Occipital lobe (tissue), 2 donors: ENCODE results near the gene MFSD2A. TPM values are rescaled to one million over a fixed set of nuclear protein-coding genes. Genes with fewer than 3 reads are reported as not detected.
"Not testable (repeated sequence)": the region's sequence is repeated elsewhere in the genome, so short reads cannot be mapped to it uniquely, and the experiment has no call there.

Experiments
- DNase-seq: peaks from one replicate; lab custom pipeline; 2025; lab: John Stamatoyannopoulos, UW
- total RNA-seq: library from RNA; depleted of rRNA; stranded (reverse); fragments of >200 nt; gene quantifications from one replicate; pipeline ENCODE4 v1.2.3, GENCODE V29; 2014

Gene MFSD2A
- total RNA-seq, 1 donor from 2014 or later: 18.4 TPM

DNA sequence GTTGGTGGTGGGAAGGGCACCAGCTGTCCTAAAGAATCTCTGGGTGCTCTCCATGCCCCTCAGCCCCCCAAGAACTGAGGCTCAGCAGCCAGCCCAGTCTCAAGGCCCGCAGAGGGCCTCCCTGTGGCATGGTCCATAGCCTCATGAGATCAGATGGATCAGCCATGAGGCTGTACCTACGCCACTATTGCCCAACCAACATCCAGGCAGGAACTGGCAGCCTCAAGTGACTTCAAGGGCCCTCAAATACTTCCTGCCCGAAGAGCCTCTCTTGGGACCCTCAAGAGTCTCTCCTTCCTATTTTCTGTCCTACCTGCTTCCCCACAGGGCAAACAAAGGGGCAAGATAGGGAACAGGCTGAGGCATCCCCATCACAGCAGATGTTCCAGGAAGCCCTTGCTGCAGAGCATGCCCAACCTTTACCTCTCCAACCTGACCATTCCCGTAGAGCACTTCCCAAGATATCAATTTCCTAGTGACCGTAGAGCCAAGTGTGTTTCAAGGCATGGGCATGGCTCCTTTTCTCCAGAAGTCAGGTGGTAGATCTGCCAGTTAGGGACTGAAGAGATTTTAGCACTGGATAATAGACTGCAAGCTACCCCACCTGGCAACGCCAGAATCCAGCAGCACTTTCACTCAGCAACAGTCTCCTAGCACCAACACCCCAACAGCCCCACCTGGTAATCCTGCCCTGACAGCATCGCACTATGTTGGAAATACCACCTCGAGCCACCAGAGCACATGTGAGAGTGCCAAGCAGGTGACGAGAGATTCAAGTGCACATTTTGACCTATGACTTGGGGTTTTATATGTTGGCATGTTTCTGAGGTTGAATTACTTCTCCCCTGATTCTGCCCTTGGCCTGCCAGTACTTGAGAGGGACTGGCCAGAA, 13.7 kb upstream of the MFSD2A start:
- DNase-seq: no peak

DNA sequence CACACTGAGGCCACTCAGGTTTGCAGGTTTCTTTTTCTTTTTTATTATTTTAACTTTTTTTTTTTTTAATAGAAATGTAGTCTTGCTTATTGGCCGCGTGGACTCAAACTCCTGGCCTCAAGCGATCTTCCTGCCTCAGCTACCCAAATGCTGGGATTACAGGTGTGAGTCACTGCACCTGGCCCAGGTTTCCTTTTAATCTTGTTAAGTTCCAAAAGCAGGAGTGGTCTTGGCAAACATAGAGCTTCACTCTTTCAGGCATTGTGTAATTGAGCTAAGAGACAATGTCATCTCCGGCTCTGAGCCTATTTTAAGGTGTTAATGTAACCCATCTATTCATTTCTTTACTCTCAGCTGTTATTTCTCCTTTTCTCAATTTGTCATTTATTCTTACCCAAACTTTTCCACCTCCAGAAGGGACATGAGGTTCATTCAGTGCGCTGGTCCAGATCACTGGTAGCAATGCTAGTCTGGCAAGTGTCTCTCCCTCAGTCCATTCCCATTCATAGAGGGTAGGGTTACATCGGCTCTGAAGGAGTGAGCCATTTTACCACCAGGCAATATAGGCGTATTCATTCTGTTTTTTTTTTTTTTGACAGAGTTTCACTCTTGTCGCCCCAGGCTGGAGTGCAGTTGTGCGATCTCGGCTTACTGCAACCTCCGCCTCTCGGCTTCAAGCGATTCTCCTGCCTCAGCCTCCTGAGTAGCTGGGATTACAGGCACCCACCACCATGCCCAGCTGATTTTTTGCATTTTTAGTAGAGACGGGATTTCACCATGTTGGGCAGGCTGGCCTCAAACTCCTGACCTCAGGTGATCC, 11.3 kb upstream of the MFSD2A start:
- no peak for DNase-seq

DNA sequence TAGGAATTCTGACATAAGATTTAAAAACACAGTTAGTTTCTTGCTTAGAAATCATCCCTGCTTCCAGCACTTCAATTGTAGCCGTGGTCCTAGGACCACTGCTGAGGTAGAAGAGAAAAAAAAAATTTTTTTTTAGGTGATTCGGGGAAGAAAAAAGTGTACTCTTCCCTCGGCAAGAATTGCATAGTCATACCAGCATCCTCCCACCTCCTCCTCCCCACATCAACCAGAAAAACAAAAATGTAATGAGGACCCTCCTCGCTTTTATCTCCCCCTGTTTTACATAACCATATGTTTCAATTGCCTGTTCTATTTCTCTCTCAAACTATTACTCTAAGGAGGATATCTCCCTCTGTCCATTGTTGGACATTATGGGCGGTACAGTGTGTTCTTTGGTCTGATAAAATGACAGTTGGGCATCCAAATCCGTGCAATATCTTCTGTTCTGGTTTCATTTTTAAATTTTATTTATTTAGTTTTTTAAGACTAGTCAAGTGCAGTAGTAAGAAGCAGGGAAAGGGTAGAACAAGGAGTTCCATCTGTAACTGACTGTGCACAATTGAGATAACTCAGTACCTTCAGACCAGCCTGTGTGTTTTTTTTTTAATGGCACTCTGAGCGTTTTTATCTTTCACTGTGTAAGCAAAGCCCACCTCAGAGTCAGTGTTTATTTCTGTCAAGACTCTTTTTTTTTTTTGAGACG, 10.4 kb upstream of the MFSD2A start:
- DNase-seq: no peak

DNA sequence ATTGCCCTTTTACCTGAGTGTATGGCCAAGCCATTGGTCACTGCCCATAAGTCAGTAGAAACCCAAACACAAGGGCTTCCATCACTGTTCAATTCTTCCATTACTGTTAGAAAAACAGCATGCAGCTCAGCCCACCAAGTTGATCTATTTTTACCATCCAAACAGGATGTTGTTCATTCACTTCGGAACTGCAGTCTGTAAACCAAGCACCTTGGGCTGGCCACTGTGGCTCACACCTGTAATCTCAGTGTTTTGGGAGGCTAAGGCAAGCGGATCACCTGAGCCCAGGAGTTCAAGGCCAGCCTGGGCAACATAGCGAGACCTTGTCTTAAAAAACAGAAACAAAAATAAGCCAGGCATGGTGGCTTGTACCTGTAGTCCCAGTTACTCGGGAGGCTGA, 8.7 kb upstream of the MFSD2A start:
- no peak for DNase-seq

DNA sequence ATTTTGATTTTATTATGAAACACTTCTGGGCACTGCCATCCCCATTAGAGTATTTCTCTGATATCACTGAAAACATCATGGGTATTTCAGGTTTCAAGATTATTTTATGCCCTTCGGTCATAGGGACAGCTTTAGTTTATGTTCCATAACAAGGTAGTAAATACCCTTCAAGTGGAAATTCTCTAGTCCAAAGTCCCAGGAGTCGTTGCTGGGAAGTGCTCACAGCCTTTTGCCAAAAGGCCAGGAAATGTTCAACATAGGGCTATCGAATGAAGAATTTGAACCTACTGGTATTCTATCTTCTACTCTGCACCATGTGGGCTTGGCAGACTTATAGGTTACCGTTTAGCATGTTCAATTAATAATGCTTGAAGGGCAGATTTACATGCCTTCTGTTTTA, 7.7 kb upstream of the MFSD2A start:
- no peak for DNase-seq

DNA sequence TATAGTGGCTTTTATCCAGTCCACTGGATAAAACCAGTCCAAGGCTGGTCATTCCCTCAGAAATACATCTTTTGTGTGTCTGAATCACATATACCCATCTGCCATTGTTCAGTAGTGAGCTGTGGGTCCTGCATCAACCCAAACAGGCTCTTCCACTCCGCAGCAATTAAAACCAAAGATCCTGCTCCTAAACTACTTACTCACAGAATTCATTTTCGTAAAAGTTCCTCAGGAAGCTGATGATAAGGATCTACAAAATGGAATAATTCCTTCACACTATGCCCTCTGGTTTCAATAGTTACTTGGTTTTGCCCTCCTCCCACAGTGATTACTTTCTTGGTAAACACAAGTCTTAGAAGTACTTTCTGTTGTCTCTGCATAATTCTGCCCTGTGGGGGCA, 5.1 kb upstream of the MFSD2A start:
- DNase-seq: no peak

DNA sequence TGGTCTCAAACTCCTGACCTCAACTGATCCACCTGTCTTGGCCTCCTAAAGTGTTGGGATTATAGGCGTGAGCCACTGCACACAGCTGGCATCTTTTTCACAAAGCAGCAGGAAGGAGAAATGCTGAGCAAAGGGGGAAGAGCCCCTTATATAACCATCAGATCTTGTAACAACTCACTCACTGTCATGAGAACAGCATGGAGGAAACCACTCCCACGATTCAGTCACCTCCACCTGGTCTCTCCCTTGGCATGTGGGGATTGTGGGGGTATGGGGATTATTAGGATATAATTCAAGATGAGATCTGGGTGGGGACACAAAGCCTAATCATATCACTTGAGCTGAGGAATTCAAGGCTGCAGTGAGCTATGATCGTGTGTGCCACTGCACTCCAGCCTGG, 3.0 kb upstream of the MFSD2A start:
- DNase-seq: no peak

DNA sequence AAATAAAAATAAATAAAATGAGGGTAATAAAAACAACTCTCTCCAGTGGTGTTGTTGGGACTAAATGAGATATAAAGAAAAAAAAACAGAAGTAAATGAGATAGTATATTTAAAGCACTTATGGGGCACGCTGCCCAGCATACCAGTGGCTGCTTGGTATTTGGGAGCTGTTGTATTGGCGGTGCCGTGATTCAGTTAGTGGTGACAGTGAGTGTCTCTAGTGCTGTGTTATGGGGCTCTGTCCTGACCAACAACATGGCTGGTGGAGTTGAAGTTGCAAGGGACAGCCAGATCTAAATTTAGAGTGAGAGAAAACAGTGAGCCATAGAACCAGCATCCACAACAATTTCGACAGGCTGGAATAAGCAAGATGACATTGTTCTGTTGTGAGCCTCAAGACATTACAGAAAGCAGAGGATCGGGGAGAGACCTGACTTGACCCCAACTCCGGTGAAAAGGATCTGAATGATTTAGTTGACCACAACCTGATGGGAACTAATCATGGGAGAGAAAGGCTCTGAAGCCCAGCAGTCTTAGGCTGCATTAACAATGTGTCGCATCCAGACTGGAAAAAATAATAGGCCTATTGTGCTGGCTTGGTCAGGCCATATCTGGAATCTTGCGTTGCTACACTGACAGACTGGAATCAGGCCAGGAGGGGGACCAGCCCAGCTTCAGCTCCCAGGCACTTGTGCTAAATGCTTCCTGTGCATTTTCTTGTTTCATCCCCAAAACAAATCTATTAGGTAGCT, 2.4 kb upstream of the MFSD2A start:
- no peak for DNase-seq

DNA sequence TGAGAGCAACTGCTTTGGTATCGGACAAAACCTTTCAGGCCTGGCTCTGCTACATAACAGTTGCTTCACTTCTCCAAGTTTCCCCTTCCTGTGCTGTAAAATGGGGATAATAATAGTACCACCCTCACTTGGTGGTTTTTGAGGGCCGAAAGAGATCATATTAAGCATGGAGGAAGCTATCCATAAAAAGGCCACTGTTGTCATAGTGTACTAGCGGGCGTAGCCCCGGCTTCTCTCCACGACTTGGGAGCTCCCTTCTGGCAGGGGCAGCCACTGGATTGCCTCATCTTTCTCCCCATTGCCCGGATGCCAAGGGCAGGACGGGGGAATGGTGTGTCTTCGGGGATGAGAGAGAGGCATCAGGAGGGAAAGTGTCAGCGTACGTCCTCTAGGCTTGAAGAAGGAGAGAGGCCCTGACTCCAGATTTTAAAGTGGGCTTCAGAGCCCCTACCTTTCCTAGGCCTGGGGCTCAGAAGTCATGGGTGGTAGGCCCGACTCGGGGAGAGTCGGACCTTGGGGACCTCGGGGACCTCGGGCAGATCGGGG, 548 bp upstream of the MFSD2A start:
- DNase-seq: no peak

DNA sequence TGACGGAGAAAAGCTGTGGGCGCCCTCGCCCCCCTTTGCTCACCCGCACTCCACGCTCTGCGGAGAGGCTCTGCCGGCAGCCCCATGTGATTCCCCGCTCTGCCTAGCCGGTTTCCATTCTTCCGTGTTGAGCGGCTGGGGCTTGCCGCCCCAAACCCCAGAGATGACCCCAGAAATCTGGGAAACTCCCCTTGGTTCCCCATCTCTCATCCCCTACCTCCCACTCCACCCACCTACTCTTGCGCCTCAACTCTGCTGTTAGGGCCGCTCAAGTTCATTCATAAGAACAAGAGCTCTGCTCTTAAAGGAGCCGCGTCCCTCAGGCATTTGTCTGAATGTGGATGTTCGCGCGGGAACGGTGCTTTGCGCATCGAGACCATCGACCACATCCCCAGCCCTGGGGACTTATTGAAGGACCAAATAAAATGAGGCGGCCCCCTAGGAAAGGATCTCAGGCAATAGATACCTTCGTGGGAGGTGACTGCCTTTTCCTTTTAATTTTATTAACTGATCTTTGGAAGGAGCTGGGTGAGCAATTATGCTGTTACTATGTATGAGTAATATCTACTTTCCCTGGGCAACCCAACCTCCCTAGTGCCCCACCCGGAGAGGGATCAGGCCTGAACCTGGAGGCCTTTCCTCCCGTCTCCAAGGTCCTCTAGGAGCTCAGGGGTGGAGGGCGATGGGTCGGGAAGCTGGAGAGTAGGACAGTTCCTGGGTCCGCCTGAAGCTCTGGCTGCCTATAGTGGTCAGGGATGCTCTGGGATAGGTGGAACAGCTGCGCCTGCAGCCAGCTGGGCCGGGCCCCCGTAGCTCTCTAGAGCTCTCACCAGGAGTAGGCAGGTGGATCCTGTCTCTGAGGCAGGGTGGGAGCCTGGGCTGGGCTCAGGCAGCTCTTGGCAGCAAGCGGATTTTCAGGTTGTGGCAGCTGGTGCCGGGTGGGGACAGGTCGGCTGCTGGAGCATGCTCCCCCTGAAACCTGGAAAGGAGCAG, 898 bp downstream of the MFSD2A start:
- DNase-seq: no peak

DNA sequence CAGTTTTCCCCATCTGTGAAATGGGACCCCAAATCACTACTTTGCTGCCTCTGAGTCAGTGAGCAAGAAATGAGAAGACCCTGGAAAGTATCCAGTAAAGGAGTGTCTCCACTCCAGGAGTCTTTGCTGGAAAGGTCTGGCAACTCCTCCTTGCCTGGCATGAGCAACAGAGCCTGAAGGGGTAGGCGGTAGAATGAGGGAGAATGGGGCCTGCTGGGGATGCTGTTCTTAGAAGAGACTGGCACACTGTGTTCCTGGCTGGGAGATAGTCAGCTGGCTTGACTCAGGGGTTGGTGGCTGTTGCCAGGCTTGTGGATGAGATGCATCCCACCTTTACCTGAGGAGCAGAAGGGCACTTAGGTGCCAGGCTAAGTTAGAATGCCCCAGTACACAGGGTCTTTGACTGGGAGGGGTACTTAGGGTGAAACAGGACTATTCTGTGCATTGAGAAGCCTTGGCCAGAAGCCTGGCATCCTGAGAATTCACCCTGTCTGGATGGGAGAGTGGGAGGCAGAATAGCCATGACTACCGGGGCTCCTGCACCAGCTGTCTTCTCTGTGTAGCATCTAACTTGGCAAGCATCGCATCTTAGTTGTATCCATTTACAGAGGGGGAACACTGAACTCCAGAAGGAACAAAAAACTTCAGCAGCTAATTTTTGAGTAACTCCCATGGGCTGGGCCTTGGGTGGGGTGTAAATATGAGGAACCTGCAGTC, 2.5 kb downstream of the MFSD2A start:
- peak; percentile 66 for DNase-seq

DNA sequence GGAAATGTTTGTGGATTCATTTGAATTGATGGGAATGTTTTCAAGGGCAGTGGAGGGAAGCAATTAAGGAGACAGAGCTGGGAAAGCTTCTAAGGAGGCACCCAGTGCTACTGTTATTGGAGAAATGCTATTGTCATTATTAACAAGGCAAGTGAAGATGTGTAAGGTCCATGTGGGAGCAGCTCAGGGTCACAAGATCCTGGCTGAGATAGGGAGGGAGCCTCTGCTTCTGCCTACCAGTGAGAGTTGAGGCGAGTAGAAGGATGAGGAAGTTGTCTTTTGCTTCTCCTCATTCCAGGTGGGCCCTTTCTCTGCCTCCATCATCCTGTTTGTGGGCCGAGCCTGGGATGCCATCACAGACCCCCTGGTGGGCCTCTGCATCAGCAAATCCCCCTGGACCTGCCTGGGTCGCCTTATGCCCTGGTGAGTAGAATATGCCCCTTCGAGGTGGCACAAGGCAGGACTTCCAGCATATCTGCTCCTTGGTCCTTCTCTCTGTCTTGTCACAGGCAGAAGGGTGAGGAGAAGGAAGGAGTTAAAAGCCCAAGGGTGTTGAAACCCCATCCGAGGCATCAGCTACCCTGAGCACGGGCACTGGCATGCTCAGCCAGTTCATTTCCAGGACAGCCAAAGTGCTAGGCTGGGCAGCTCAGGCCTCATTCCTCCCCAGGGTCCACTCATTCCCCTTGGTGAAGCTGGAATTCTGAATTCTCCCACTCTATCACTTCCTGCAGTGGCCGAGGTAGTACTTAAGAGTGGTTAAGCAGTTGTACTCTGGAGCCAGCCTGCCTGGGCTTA, 3.7 kb downstream of the MFSD2A start:
- no peak for DNase-seq

DNA sequence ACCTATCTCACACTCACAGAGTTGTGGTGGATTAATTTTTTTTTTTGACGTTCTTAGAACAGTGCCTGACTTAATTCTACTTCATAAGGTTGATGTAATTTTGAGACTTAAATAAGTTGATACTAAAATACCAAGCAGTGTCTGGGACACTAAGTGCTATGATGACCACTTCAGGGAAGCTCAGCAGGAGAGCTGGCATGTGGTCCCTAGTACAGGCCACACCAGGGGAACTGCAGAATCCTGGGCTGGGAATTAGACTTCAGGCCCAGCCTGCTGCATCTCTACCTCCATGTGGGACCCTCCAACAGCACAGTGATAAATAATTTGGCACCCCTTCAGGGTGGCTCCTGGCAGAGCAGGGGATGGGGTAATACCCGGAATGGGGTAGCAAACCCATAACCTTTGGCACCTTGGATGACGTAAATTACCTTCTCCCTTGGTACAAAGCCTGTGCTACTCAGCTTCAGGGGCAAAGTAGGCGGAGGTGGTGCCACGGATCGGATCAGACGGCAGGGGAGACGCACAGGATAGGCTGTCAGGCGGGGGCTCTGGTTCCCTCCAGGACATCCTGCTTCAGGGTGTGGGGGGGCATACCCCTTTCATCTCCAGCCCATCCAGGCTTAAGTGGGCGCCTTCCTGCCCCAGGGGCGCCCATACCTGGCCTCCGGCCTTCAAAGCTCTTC, 4.8 kb downstream of the MFSD2A start:
- no peak for DNase-seq

DNA sequence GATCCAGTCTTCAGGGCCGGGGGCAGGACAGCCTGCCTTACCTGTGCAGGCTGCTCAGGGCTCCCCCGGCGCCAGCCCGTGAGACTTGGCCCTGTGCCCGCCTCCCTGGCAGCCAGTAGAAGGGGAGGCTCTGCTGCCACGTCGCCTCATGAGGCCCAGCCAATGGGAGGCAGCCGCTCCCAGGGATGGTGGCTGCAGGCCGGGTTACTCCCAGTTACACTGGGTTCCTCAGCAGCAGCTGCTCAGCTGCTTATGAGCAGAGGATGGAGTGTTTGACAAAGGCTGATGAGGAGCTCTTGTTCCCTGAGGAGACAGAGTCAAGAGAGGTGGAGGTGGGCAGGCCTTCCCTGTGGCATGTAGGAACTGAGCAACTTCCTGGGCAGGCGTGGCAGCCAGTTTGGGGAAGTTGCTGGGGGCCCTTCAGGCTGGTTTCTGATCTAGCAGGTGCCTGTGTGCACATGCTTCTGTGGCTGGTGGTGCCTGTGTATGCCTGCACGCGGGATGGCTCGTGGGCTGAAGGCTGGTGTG, 5.5 kb downstream of the MFSD2A start:
- no peak for DNase-seq

DNA sequence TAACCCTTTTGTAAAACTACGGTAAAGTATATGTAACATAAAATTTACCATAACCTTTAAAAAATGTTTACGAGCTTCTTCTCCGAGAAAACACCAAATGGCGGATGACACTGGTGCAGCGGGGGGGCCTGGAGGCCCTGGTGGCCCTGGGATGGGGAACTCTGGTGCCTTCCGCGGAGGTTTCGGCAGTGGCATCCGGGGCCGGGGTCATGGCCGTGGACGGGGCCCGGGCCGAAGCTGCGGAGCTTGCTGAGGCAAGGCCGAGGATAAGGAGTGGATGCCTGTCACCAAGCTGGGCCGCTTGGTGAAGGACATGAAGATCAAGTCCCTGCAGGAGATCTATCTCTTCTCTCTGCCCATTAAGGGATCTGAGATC, 7.5 kb downstream of the MFSD2A start:
- no peak for DNase-seq

DNA sequence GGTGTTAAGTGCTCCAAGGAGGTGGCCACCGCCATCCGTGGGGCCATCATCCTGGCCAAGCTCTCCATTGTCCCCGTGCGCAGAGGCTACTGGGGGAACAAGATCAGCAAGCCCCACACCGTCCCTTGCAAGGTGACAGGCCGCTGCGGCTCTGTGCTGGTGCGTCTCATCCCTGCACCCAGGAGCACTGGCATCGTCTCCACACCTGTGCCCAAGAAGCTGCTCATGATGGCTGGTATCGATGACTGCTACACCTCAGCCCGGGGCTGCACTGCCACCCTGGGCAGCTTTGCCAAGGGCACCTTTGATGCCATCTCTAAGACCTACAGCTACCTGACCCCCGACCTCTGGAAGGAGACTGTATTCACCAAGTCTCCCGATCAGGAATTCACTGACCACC, 8.0 kb downstream of the MFSD2A start:
- not testable (repeated sequence) for DNase-seq

DNA sequence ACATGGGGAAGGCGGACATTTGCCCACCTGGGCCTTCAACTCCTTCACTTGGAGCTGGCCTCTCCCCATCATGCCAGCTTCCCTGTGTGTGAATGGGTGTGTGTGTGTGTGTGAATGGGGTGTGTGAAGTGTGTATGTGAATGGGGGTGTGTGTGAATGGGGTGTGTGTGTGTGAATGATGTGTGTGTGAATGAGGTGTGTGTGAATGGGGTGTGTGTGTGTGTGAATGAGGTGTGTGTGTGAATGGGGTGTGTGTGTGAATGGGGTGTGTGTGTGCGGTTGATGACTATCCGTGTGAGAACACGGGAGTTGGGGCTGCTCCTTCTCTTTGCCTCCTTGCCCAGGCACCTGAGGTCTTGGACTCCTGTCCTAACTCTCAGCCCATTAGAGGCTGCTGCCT, 9.6 kb downstream of the MFSD2A start:
- DNase-seq: no peak

DNA sequence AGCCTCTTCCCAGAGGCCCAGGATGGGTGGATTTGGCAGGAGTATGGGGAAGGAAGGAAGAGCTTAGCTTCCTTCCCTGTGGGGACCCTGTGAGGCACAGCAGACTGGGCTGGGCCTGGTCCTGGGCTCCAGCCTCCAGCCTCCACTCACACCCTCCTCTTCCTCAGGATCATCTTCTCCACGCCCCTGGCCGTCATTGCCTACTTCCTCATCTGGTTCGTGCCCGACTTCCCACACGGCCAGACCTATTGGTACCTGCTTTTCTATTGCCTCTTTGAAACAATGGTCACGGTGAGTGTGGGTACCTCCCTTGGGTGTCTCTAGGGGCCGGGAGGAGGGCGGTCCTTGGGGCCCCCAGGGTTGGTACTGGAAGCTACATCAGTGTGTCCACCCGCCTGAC, 10.1 kb downstream of the MFSD2A start:
- no peak for DNase-seq
